ENCODE measurements around the gene GNA14. TPM values are rescaled to one million over a fixed set of nuclear protein-coding genes. Genes with fewer than 3 reads are reported as not detected.

GNA14 gene
- total RNA-seq, 1 experiment from 2014 or later: 1.3 TPM

GRCh38 chr9:77392328-77392727 is 255.8 kb downstream of the GNA14 start:
- Histone ChIP-seq H3K27me3 (ENCODE audit: insufficient read depth, low read depth) (no peaks in the 10 kb centered on the region), H4K20me1 (ENCODE audit: insufficient read depth) (no peaks in the 10 kb centered on the region), H3F3A (ENCODE audit: insufficient read depth, low read depth) (no peaks in the 10 kb centered on the region), H3K9me2 (ENCODE audit: insufficient read depth) (0 out of 2 replicates have a peak, but pooled peaks cover 8% of the 10 kb centered on the region), H3K36me3 (ENCODE audit: low read depth) (0 out of 2 replicates have a peak, but pooled peaks cover 3% of the 10 kb centered on the region), H3K27ac (no peak overlapping the region), H3K9me3 (ENCODE audit: insufficient read depth, low read depth) (no peaks in the 10 kb centered on the region), H2AFZ (no peak overlapping the region), H3K4me3 (no peak overlapping the region), H3K79me2 (ENCODE audit: low read depth) (no peaks in the 10 kb centered on the region), H3K4me2 (no peak overlapping the region), H3K4me1 (replicated peaks; ENCODE audit: insufficient read depth) (no peaks in the 10 kb centered on the region)
- BruUV-seq (replicated peaks): no TSS peak
- no peak for DNase-seq
- ChIA-PET POLR2A (ENCODE audit: unreplicated experiment) (no interaction called here), CTCF (no interaction called here)
- TF ChIP-seq EZH2 (IDR thresholded peaks at IDR 0.05; ENCODE audit: low read depth): no peak
- TF ChIP-seq CTCF (conservative IDR thresholded peaks at IDR 0.05): no peak
- intact Hi-C loops (cut with micrococcal nuclease; ENCODE audit: unreplicated experiment): no loop called here

- TF ChIP-seq CTCF (conservative IDR thresholded peaks at IDR 0.05): no peak
- TF ChIP-seq EZH2 (IDR thresholded peaks at IDR 0.05; ENCODE audit: low read depth): no peak
- intact Hi-C loops (cut with micrococcal nuclease; ENCODE audit: unreplicated experiment): no loop called here
- H3K4me3 ChIP-seq: no peak overlapping the region
- 0 out of 2 replicates have a peak, but pooled peaks cover 3% of the 10 kb centered on the region for H3K36me3 ChIP-seq (ENCODE audit: low read depth)
- H3K4me1 ChIP-seq (replicated peaks; ENCODE audit: insufficient read depth): no peaks in the 10 kb centered on the region
- no peak overlapping the region for H2AFZ ChIP-seq
- no peak overlapping the region for H3K4me2 ChIP-seq
- 0 out of 2 replicates have a peak, but pooled peaks cover 8% of the 10 kb centered on the region for H3K9me2 ChIP-seq (ENCODE audit: insufficient read depth)
- H3K27ac ChIP-seq: no peak overlapping the region
- H3K79me2 ChIP-seq (ENCODE audit: low read depth): no peaks in the 10 kb centered on the region
- no peaks in the 10 kb centered on the region for H3F3A ChIP-seq (ENCODE audit: insufficient read depth, low read depth)
- no TSS peak for BruUV-seq (replicated peaks)
- ChIA-PET POLR2A (ENCODE audit: unreplicated experiment) (no interaction called here), CTCF (no interaction called here)
- no peak for DNase-seq
- H3K27me3 ChIP-seq (ENCODE audit: insufficient read depth, low read depth): no peaks in the 10 kb centered on the region
- H3K9me3 ChIP-seq (ENCODE audit: insufficient read depth, low read depth): no peaks in the 10 kb centered on the region
- H4K20me1 ChIP-seq (ENCODE audit: insufficient read depth): no peaks in the 10 kb centered on the region
Observed at GRCh38 chr9:77391834-77392233, 256.3 kb downstream of the GNA14 start.

- TF ChIP-seq EZH2 (IDR thresholded peaks at IDR 0.05; ENCODE audit: low read depth) (no peak), CTCF (conservative IDR thresholded peaks at IDR 0.05) (no peak)
- POLR2A ChIA-PET (ENCODE audit: unreplicated experiment): no interaction called here
- CTCF ChIA-PET: no interaction called here
Observed at GRCh38 chr9:77386187-77386586, 261.9 kb downstream of the GNA14 start.

More at GRCh38 chr9:77386187-77386586, 261.9 kb downstream of the GNA14 start:
- H3K36me3 ChIP-seq (ENCODE audit: low read depth): peaks cover 3% of the 10 kb centered on the region
- no peak overlapping the region for H3K27ac ChIP-seq
- H3K9me2 ChIP-seq (ENCODE audit: insufficient read depth): no peaks in the 10 kb centered on the region
- H3F3A ChIP-seq (ENCODE audit: insufficient read depth, low read depth): no peaks in the 10 kb centered on the region
- H3K27me3 ChIP-seq (ENCODE audit: insufficient read depth, low read depth): no peaks in the 10 kb centered on the region
- H2AFZ ChIP-seq: no peak overlapping the region
- DNase-seq: no peak
- H3K4me3 ChIP-seq: no peak overlapping the region
- no peaks in the 10 kb centered on the region for H3K4me1 ChIP-seq (replicated peaks; ENCODE audit: insufficient read depth)
- no peaks in the 10 kb centered on the region for H3K9me3 ChIP-seq (ENCODE audit: insufficient read depth, low read depth)
- H3K79me2 ChIP-seq (ENCODE audit: low read depth): no peaks in the 10 kb centered on the region
- intact Hi-C loops (cut with micrococcal nuclease; ENCODE audit: unreplicated experiment): no loop called here
- H3K4me2 ChIP-seq: no peak overlapping the region
- no peaks in the 10 kb centered on the region for H4K20me1 ChIP-seq (ENCODE audit: insufficient read depth)
- no TSS peak for BruUV-seq (replicated peaks)

All from PC-9 (cell line).